Activated naive CD8-positive, alpha-beta T cell (primary cell): ENCODE data around the gene ZMYM1.
A peak's percentile ranks its signal among the peaks of the same experiment; 100 is the strongest.
"Not testable (repeated sequence)": the region's sequence is repeated elsewhere in the genome, so short reads cannot be mapped to it uniquely, and the experiment has no call there.

Experiments used
- H3K27ac Mint-ChIP-seq: one replicate; pipeline ENCODE4 v1.8.0; 2021; ENCODE audit warnings: mixed read lengths
- H3K27me3 Mint-ChIP-seq: one replicate; pipeline ENCODE4 v1.8.0; 2021; ENCODE audit warnings: mixed read lengths
- H3K36me3 Mint-ChIP-seq: one replicate; pipeline ENCODE4 v1.8.0; 2021; ENCODE audit warnings: mixed read lengths
- H3K4me1 Mint-ChIP-seq: one replicate; pipeline ENCODE4 v1.8.0; 2021; ENCODE audit warnings: low read depth, mixed read lengths
- H3K4me3 Mint-ChIP-seq: one replicate; pipeline ENCODE4 v1.8.0; 2021; ENCODE audit warnings: mild to moderate bottlenecking, mixed read lengths
- H3K9me3 Mint-ChIP-seq: one replicate; pipeline ENCODE4 v1.8.0; 2021; ENCODE audit warnings: low read depth, mixed read lengths

Gene ZMYM1

DNA sequence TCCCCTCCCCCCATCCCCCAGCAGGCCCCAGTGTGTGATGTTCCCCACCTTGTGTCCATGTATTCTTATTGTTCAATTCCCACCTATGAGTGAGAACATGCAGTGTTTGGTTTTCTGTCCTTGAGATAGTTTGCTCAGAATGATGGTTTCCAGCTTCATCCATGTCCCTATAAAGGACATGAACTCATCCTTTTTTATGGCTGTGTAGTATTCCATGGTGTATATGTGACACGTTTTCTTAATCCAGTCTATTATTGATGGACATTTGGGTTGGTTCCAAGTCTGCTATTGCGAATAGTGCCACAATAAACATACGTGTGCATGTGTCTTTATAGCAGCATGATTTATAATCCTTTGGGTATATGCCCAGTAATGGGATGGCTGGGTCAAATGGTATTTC is 24.9 kb upstream of the ZMYM1 start:
- H3K27me3 Mint-ChIP-seq, H3K9me3 Mint-ChIP-seq, H3K27ac Mint-ChIP-seq, H3K4me3 Mint-ChIP-seq, H3K36me3 Mint-ChIP-seq, H3K4me1 Mint-ChIP-seq: not testable (repeated sequence)

DNA sequence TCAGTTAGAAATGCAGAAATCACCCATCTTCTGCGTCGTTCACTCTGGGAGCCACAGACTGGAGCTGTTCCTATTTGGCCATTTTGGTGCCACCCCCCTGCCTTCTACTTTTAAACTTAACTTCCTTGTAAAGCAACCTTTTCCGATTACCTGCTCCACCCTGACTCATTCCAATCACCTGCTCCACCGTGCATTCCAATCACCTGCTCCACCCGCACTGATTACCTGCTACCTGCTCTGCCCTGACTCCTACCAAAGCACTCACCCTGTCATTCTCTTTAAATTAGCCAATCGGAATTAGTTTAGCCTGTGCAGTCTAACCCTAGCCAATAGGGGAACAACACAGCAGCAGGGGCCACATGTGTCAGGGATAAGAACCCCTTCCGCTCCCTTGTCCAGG is 20.9 kb upstream of the ZMYM1 start:
- not testable (repeated sequence) for H3K4me1 Mint-ChIP-seq, H3K4me3 Mint-ChIP-seq, H3K36me3 Mint-ChIP-seq, H3K27ac Mint-ChIP-seq, H3K9me3 Mint-ChIP-seq
- peaks cover 12% of the 10 kb centered on the region for H3K27me3 Mint-ChIP-seq

DNA sequence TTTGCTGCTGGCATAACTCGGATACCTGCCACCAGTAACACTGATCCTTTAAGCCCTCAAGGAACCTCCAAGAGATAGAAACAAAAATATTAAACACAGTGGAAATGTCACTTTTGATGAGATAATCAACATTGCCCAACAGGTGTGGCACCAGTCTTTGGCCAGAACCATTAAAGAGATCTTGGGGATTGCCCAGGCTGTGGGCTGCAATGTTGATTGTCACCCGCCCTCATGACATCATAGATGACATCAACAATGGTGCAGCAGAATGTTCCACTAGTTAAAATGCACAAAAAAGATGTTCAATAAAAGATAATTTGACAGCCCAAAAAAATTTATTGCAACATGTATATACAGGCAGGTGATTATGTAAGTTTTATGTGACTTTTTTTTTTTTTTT is 20.2 kb upstream of the ZMYM1 start:
- no peak overlapping the region for H3K4me3 Mint-ChIP-seq
- no peak overlapping the region for H3K27ac Mint-ChIP-seq
- no peaks in the 10 kb centered on the region for H3K9me3 Mint-ChIP-seq
- peaks cover 12% of the 10 kb centered on the region for H3K27me3 Mint-ChIP-seq
- H3K4me1 Mint-ChIP-seq = no peaks in the 10 kb centered on the region
- H3K36me3 Mint-ChIP-seq = no peaks in the 10 kb centered on the region

DNA sequence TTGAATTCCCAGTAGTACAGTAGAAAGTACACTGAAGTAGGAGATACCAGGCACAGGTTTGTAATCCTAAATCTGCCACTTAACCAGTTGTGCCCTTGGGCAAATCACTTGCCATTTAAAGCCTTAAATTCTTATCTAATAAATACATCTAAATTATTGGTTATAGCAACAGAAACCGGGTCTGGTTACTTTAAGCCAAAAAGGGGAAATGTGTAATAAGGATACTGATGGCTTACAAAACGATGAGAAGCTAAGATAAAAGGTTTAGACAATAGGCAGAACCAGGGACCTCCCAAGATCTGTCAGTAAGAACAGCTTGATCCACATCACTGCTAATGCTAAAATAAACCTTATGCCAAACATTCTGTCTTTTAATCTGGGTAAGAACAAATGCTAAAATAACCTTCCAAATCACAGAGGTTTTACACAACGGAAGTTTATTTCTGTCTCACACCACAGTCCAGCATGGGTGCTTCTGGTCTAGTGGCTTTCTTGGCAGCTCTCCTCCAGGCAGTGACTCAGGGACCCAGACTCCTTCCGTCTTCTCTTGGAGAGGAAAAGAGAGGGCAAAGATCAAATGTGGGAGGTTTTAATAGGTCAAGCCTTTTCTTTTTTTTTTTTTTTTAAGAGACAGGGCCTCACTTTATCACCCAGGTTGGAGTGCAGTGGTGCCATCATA is 16.5 kb upstream of the ZMYM1 start:
- H3K36me3 Mint-ChIP-seq = no peaks in the 10 kb centered on the region
- peaks cover 12% of the 10 kb centered on the region for H3K27me3 Mint-ChIP-seq
- H3K9me3 Mint-ChIP-seq = no peaks in the 10 kb centered on the region
- H3K4me3 Mint-ChIP-seq = no peak overlapping the region
- no peak overlapping the region for H3K27ac Mint-ChIP-seq
- no peaks in the 10 kb centered on the region for H3K4me1 Mint-ChIP-seq

DNA sequence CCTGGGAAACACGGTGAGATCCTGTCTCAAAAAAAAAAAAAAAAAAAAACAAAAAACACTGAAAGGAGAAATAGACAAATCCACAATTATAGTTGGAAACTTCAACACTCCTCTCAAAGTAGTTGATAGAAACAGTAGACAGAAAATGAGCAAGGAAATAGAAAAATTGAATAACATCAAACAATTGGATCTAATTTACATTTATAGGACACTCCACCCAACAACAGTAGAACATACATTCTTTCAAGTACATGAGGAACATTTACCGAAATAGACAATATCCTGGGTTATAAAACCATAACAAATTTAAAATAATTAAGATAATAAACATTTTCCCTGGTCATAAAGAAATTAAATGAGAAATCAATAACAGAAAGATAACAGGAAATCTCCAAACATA is 14.9 kb upstream of the ZMYM1 start:
- no peaks in the 10 kb centered on the region for H3K9me3 Mint-ChIP-seq
- H3K27me3 Mint-ChIP-seq = peaks cover 7% of the 10 kb centered on the region
- H3K36me3 Mint-ChIP-seq = no peaks in the 10 kb centered on the region
- H3K4me3 Mint-ChIP-seq = no peak overlapping the region
- H3K4me1 Mint-ChIP-seq = no peaks in the 10 kb centered on the region
- no peak overlapping the region for H3K27ac Mint-ChIP-seq

DNA sequence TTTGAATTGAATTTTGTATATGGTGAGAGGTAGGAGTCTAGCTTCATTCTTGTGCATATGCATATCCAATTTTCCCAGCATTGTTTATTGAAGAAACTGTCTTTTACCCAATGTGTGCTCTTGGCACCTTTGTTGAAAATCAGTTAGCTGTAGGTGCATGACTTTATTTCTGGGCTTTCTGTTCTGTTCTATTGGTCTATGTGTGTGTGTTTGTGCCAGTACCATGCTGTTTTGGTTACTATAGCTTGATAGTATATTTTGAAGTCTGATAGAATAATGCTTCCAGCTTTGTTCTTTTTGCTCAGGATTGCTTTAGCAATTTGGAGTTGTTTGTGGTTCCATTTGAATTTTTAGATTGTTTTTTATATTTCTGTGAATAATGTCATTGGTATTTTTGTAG is 9.4 kb upstream of the ZMYM1 start:
- Mint-ChIP-seq H3K4me1 (no peaks in the 10 kb centered on the region), H3K4me3 (no peak overlapping the region), H3K27ac (no peak overlapping the region), H3K27me3 (peaks cover 4% of the 10 kb centered on the region), H3K9me3 (no peaks in the 10 kb centered on the region), H3K36me3 (no peaks in the 10 kb centered on the region)

DNA sequence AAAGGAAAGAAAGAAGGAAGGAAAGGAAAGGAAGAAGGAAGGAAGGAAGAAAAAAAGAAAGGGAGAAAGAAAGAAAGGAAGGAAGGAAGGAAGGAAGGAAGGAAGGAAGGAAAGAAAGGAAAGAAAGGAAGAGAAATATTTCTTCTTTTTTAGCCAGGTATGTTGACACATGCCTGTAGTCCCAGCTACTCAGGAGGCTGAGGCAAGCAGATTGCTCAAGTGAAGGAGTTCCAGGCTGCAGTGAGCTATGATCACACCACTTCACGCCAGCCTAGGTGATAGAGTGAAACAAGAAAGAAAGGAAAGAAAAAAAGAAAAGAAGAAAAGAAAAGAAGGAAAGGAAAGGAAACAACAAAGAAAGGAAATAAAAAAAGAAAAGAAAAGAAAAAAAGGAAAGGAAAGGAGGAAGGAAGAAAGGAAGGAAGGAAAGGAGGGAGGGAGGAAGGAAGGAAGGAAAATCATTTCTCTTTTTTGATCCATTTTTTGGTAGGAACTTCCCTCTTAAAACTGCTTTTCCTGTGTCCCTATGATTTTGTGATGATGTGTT is 5.8 kb upstream of the ZMYM1 start:
- Mint-ChIP-seq H3K9me3 (no peaks in the 10 kb centered on the region), H3K36me3 (peaks cover 2% of the 10 kb centered on the region), H3K4me1 (no peaks in the 10 kb centered on the region), H3K4me3 (no peak overlapping the region), H3K27ac (no peak overlapping the region), H3K27me3 (peaks cover 5% of the 10 kb centered on the region)

DNA sequence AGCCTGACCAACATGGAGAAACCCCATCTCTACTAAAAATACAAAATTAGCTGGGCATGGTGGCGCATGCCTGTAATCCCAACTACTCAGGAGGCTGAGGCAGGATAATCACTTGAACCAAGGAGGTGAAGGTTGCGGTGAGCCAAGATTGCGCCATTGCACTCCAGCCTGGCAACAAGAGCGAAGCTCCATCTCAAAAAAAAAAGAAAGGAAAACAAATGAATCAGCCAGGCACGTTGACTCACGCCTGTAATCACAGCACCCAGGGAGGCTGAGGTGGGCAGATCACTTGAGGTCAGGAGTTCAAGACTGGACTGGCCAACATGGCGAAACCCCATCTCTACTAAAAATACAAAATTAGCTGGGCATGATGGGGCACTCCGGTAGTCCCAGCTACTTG is 2.8 kb upstream of the ZMYM1 start:
- not testable (repeated sequence) for H3K36me3 Mint-ChIP-seq, H3K9me3 Mint-ChIP-seq, H3K4me3 Mint-ChIP-seq, H3K27me3 Mint-ChIP-seq, H3K27ac Mint-ChIP-seq
- peaks cover 23% of the 10 kb centered on the region for H3K4me1 Mint-ChIP-seq

DNA sequence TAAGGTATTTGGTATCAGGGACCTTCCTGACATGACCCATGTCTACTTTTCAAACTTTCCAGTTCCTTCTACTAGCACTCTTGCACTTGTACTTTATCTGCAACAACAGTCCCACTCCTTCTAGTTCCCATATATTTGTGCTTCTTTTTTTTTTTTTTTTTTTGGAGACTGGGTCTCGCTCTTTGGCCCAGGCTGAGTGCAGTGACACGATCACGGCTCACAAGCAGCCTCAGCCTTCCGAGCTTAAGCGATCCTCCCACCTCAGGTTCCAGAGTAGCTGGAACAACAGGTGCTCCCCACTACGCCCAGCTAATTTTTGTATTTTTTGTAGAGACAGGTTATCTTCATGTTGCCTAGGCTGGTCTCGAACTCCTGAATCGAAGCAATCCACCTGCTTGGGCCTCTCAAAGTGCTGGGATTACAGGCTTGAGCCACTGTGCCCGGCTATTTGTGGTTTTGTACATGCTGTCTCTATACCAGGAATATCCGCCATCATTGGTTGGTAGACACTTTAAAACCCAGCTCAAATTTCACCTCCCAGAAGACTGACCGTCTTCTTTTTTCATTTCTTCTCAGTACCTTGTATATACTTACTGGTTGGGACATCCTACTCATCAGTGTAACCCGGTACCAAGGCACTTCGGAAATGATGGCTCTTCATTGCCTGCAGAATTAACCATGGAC is 1.1 kb downstream of the ZMYM1 start:
- Mint-ChIP-seq H3K9me3 (no peaks in the 10 kb centered on the region), H3K4me1 (peaks cover 43% of the 10 kb centered on the region), H3K27ac (peak overlapping the region; percentile 97), H3K27me3 (peaks cover 1% of the 10 kb centered on the region), H3K36me3 (peaks cover 7% of the 10 kb centered on the region), H3K4me3 (peak overlapping the region; percentile 93)

DNA sequence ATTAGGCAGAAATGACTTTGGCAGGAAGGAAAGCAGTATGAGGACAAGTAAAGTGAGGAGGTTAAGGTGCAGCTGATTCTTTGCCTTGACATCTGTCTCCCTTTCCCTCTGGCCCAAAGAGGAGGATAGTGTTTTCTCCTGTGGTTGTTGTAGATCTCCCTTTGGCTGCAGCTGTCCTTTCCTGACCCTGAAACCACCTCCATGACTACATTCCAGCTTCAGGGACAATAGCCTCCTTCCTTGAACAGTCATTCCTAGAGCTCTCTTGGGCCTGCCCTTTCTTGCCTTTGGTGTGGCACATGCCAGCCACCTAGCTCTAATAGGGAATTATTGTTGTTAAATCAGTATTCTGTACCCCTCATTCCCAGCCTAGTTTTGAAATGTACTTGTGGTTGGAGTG is 6.2 kb downstream of the ZMYM1 start:
- no peaks in the 10 kb centered on the region for H3K27me3 Mint-ChIP-seq
- H3K27ac Mint-ChIP-seq = peak overlapping the region; percentile 46
- peaks cover 35% of the 10 kb centered on the region for H3K4me1 Mint-ChIP-seq
- no peaks in the 10 kb centered on the region for H3K9me3 Mint-ChIP-seq
- H3K36me3 Mint-ChIP-seq = peaks cover 7% of the 10 kb centered on the region
- no peak overlapping the region for H3K4me3 Mint-ChIP-seq

DNA sequence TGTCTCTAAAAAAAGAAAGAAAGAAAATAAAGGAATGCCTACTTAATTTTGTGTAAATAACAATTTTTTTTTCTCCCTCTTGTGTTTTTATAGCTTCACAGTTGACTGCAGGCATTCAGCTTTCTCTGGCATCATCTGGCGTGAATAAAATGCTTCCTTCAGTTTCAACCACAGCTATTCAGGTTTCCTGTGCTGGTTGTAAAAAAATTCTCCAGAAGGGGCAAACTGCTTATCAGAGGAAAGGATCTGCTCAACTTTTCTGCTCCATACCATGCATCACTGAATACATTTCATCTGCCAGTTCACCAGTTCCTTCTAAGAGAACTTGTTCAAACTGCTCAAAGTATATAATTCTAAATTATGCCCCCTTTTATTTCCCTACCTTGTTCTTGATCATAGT is 18.0 kb downstream of the ZMYM1 start:
- Mint-ChIP-seq H3K4me3 (no peak overlapping the region), H3K4me1 (no peaks in the 10 kb centered on the region), H3K36me3 (peaks cover 2% of the 10 kb centered on the region), H3K27ac (no peak overlapping the region), H3K27me3 (no peaks in the 10 kb centered on the region), H3K9me3 (no peaks in the 10 kb centered on the region)

DNA sequence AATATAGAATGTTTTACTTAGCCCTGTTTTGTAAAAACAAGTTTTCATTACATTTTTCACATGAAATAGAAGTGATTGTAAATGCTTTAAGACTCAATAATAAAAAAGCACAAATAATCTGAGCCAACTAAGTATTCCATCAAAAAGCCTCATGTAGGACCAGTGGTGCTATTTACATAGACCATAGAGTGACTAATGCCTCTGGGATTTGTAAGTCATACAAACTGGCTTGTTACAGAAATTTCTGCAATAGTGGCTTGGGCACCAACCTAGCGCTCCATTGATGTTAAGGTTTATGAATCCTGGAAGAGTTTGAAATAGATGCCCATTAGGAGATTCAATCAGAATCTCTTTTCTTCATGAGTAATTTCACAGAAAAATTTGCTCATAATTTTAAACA is 31.9 kb downstream of the ZMYM1 start:
- no peaks in the 10 kb centered on the region for H3K9me3 Mint-ChIP-seq
- H3K36me3 Mint-ChIP-seq = peaks cover 12% of the 10 kb centered on the region
- H3K4me3 Mint-ChIP-seq = no peak overlapping the region
- H3K27me3 Mint-ChIP-seq = no peaks in the 10 kb centered on the region
- peaks cover 7% of the 10 kb centered on the region for H3K4me1 Mint-ChIP-seq
- H3K27ac Mint-ChIP-seq = no peak overlapping the region

DNA sequence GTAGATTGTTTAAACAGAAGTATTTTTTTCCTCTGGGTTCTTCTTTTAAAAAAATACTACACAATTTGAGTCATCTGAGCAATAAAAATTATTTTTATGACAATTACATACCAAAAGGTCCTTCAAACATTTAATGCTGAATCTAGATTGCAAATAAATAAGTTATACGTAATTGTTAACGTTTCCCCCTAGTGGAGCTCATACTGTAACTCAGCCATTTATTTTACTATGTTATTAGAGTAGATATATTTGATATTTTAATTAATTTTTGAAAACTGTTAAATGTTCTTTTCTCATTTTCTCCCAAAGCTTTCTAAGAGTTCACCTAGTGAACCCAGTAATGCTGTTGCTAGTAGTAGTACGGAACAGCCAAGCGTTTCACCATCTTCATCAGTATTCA is 33.5 kb downstream of the ZMYM1 start:
- H3K4me1 Mint-ChIP-seq = peaks cover 8% of the 10 kb centered on the region
- H3K27me3 Mint-ChIP-seq = no peaks in the 10 kb centered on the region
- no peak overlapping the region for H3K27ac Mint-ChIP-seq
- no peaks in the 10 kb centered on the region for H3K9me3 Mint-ChIP-seq
- H3K36me3 Mint-ChIP-seq = peaks cover 13% of the 10 kb centered on the region
- no peak overlapping the region for H3K4me3 Mint-ChIP-seq

DNA sequence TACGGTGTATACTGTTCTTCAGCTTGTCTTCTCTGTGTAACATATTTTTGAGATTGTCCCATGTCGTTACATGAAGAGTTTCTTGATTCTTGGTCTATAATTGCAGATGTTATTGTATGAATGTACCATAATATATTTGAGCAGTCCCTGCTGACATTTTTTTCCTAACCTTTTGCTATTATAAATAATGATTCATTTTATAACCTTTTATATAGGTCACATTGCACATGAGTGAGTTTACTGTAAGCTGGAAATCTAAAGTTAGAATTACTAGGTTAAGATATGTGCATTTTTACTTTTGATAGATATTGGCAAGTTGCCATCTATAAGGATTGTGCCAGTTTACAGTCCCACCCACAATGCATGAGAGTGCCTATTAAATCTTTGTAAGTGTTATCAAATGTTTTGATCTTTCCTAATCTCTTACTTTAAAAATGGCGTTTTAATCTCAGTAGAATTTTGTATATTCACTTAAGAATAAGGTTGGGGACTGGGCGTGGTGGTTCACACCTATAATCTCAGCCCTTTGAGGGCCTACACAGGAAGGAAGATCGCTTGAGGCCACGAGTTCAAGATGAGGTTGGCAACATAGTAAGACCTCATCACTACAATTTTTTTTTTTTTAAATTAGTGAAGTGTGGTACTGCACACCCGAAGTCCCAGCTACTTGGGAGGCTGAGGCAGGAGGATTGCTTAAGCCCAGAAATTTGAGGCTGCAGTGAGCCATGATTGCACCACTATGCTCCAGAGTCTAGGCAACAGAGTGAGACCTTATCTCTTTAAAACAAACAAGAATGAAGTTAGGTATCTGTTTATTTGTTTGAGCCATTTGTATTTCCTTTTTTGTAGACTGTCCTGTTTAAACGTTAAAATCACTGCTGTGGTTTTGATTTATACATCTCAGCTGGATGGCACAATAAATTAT is 36.5 kb downstream of the ZMYM1 start:
- H3K4me3 Mint-ChIP-seq = no peak overlapping the region
- H3K4me1 Mint-ChIP-seq = peaks cover 13% of the 10 kb centered on the region
- H3K27ac Mint-ChIP-seq = no peak overlapping the region
- no peaks in the 10 kb centered on the region for H3K9me3 Mint-ChIP-seq
- H3K27me3 Mint-ChIP-seq = peaks cover 3% of the 10 kb centered on the region
- peaks cover 14% of the 10 kb centered on the region for H3K36me3 Mint-ChIP-seq
